Tibial nerve (tissue), 4 donors: Measurements from ENCODE around the gene ANKMY1.

Source experiments
- CTCF ChIP-seq, 5 experiments: fragments of 200-600 bp in 3 of 5; fragments of 450-650 bp in 2 of 5; sonication (generic) in 3 of 5; IDR thresholded peaks; one replicate each; pipeline ENCODE4 v1.5.1; 2016 to 2019; ENCODE audit warnings: antibody characterized with exemption in 5 of 5, mild to moderate bottlenecking in 3 of 5, moderate library complexity in 2 of 5
- EP300 ChIP-seq, 2 donors: sonication (generic); formaldehyde crosslinking; IDR thresholded peaks; one replicate each; pipeline ENCODE4 v1.6.1; 2017; ENCODE audit warnings: antibody characterized with exemption in 2 of 2, mild to moderate bottlenecking in 1 of 2

- TF ChIP-seq CTCF (IDR thresholded peaks at IDR 0.05) (no peak), EP300 (IDR thresholded peaks at IDR 0.05) (no peak)
Observed at GRCh38 chr2:240523451-240524281, 34.1 kb downstream of the ANKMY1 start.
